Tibial nerve (tissue), 4 donors: ENCODE results near the gene CAVIN4. TPM values are rescaled to one million over a fixed set of nuclear protein-coding genes. Genes with fewer than 3 reads are reported as not detected.

Experiments used
- DNase-seq, 2 donors: peaks; one replicate each; pipeline ENCODE4 v3.0.0-alpha.2; 2019; ENCODE audit warnings: low spot score in 2 of 2
- H3K27ac ChIP-seq, 4 donors: fragments of 200-600 bp; sonication (generic) in 3 of 4; one replicate each; pipeline ENCODE4 v1.5.1; 2017 to 2019; ENCODE audit warnings: mild to moderate bottlenecking in 1 of 4
- H3K27me3 ChIP-seq, 2 donors: fragments of 200-600 bp; sonication (generic) in 1 of 2; one replicate each; pipeline versions ENCODE4 v1.5.1 to v1.6.0; 2017 to 2019
- H3K36me3 ChIP-seq, 3 donors: fragments of 200-600 bp; sonication (generic); one replicate each; pipeline ENCODE4 v1.5.1; 2018 to 2019
- H3K4me1 ChIP-seq, 4 donors: fragments of 200-600 bp; sonication (generic) in 3 of 4; one replicate each; pipeline ENCODE4 v1.5.1; 2017 to 2019
- H3K4me3 ChIP-seq, 4 donors: fragments of 200-600 bp; sonication (generic) in 3 of 4; one replicate each; pipeline ENCODE4 v1.5.1; 2017 to 2019; ENCODE audit warnings: mild to moderate bottlenecking in 1 of 4, moderate library complexity in 1 of 4
- H3K9me3 ChIP-seq, 4 donors: fragments of 200-600 bp; sonication (generic) in 3 of 4; one replicate each; pipeline ENCODE4 v1.5.1; 2017 to 2019
- EP300 ChIP-seq, 2 donors: sonication (generic); formaldehyde crosslinking; IDR thresholded peaks; one replicate each; pipeline ENCODE4 v1.6.1; 2017; ENCODE audit warnings: antibody characterized with exemption in 2 of 2, mild to moderate bottlenecking in 1 of 2
- POLR2A ChIP-seq, 2 donors: fragments of 450-650 bp; IDR thresholded peaks; one replicate each; pipeline ENCODE4 v1.6.1; 2017; ENCODE audit warnings: antibody characterized with exemption in 2 of 2, mild to moderate bottlenecking in 2 of 2, moderate library complexity in 2 of 2
- WGBS, 2 donors: methylation state at CpG; one replicate each; pipeline ENCODE4 v1.1.5; 2018; 5-methylcytosine and 5-hydroxymethylcytosine counted together
- total RNA-seq, 4 donors: library from RNA; depleted of rRNA; stranded (reverse); fragments of >200 nt; gene quantifications; one replicate each; pipeline ENCODE4 v1.1.0, GENCODE V29; 2016
- TF ChIP-seq, protein P1 (sequence below), 5 experiments: fragments of 200-600 bp in 3 of 5; fragments of 450-650 bp in 2 of 5; sonication (generic) in 3 of 5; IDR thresholded peaks; one replicate each; pipeline ENCODE4 v1.5.1; 2016 to 2019; ENCODE audit warnings: antibody characterized with exemption in 5 of 5, mild to moderate bottlenecking in 3 of 5, moderate library complexity in 2 of 5

The CAVIN4 gene, protein sequence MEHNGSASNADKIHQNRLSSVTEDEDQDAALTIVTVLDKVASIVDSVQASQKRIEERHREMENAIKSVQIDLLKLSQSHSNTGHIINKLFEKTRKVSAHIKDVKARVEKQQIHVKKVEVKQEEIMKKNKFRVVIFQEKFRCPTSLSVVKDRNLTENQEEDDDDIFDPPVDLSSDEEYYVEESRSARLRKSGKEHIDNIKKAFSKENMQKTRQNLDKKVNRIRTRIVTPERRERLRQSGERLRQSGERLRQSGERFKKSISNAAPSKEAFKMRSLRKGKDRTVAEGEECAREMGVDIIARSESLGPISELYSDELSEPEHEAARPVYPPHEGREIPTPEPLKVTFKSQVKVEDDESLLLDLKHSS
- total RNA-seq = under 1 TPM in 1 of 4 donors, not detected in 3; 0.39 TPM

DNA sequence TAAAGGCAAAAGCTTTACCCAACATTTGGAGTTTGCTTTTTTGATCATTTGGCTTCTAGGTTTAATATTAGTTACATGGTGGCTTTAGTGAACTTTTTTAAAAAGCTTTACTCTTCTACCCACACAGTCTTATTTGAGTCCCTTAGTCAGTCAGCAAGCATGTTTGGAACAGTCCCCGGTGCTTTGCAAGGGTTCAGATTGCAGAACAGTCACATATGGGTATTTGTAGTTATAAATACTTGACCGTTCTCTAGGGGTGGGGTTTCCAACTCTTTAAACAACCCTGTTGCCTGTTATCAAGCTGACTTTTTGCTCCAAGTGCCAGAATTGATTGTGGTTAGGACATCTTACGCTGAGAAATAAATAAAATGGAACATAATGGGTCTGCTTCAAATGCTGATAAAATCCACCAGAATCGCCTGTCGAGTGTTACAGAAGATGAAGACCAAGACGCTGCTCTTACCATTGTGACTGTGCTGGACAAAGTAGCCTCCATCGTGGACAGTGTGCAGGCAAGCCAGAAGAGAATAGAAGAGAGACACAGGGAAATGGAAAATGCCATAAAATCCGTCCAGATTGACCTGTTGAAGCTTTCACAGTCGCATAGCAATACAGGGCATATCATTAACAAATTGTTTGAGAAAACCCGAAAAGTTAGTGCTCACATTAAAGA is at the start of gene CAVIN4:
Gene CAVIN4, plus strand, starts transcription at position 304 of the 673 bp plus-strand sequence. Its CDS starts 65 bp downstream, at position 369.
- DNase-seq = no peak
- WGBS, 2 donors = 91 to 92% methylated on average over 10 of the region's 10 CpGs
- Histone ChIP-seq H3K4me3 (no peak within 1 kb of the TSS), H3K36me3 (no peaks in the 10 kb centered on the region), H3K27me3 (no peaks in the 10 kb centered on the region), H3K4me1 (no peaks in the 10 kb centered on the region), H3K9me3 (no peaks in the 10 kb centered on the region), H3K27ac (no peak within 1 kb of the TSS)
- TF ChIP-seq, protein P1, sequence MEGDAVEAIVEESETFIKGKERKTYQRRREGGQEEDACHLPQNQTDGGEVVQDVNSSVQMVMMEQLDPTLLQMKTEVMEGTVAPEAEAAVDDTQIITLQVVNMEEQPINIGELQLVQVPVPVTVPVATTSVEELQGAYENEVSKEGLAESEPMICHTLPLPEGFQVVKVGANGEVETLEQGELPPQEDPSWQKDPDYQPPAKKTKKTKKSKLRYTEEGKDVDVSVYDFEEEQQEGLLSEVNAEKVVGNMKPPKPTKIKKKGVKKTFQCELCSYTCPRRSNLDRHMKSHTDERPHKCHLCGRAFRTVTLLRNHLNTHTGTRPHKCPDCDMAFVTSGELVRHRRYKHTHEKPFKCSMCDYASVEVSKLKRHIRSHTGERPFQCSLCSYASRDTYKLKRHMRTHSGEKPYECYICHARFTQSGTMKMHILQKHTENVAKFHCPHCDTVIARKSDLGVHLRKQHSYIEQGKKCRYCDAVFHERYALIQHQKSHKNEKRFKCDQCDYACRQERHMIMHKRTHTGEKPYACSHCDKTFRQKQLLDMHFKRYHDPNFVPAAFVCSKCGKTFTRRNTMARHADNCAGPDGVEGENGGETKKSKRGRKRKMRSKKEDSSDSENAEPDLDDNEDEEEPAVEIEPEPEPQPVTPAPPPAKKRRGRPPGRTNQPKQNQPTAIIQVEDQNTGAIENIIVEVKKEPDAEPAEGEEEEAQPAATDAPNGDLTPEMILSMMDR (IDR thresholded peaks at IDR 0.05) = no peak
- TF ChIP-seq POLR2A (IDR thresholded peaks at IDR 0.05) (no peak), EP300 (IDR thresholded peaks at IDR 0.05) (no peak)

DNA sequence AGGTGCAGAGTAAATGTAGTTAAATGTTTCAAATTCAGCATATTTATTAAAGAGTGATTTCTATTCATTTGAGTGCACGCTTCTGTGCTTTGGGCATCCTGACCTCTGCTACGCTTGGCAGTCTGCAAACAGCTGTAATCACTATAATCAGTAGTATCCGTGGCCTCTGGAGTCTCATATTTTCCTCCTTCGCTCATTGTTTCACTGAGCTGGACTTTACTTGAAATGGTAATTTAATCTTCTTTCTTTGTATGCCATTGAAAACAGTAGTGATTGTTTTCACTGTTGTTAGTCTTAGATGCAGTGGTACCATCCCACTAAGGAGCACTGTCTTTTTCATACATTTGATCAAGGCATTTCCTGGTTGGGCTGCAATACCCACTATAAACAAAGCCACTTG is 43.5 kb upstream of the CAVIN4 start:
- Histone ChIP-seq H3K9me3 (no peaks in the 10 kb centered on the region), H3K36me3 (peaks cover 0 to 5% (median 0%) of the 10 kb centered on the region in 3 donors), H3K27ac (no peak overlapping the region), H3K4me1 (peaks cover 0 to 9% (median 0%) of the 10 kb centered on the region in 4 donors), H3K27me3 (no peaks in the 10 kb centered on the region), H3K4me3 (no peak overlapping the region)
- TF ChIP-seq, protein P1 (IDR thresholded peaks at IDR 0.05) = no peak
- no peak for TF ChIP-seq POLR2A (IDR thresholded peaks at IDR 0.05)
- no peak for TF ChIP-seq EP300 (IDR thresholded peaks at IDR 0.05)
- DNase-seq = no peak
- WGBS, 2 donors = 27 to 31% methylated on average over 4 of the region's 4 CpGs

DNA sequence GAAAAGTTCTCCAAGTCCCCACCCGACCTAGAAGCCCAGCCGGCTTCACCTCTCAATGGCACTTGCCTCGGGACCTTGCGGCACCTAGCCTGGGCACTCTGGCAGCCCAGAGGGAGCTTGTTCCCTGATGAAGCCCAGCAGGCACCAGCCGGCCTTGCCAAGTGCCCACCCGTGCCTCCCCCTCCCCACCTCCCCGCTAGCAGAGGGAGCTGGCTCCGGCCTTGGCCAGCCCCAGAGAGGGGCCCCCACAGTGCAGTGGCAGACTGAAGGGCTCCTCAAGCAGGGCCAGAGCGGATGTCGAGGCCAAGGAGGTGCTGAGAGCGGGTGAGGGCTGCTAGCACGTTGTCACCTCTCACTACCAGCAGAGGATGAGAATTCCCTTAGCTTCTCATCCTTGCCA is 37.6 kb upstream of the CAVIN4 start:
- Histone ChIP-seq H3K9me3 (peaks cover 0 to 7% (median 0%) of the 10 kb centered on the region in 4 donors), H3K36me3 (peaks cover 0 to 26% (median 0%) of the 10 kb centered on the region in 3 donors), H3K4me1 (no peaks in the 10 kb centered on the region), H3K27ac (no peak overlapping the region), H3K27me3 (no peaks in the 10 kb centered on the region), H3K4me3 (no peak overlapping the region)
- TF ChIP-seq, protein P1 (IDR thresholded peaks at IDR 0.05) = no peak
- TF ChIP-seq EP300 (IDR thresholded peaks at IDR 0.05) (no peak), POLR2A (IDR thresholded peaks at IDR 0.05) (no peak)
- DNase-seq = no peak
- WGBS, 2 donors = 93 to 96% methylated on average over 12 of the region's 12 CpGs

DNA sequence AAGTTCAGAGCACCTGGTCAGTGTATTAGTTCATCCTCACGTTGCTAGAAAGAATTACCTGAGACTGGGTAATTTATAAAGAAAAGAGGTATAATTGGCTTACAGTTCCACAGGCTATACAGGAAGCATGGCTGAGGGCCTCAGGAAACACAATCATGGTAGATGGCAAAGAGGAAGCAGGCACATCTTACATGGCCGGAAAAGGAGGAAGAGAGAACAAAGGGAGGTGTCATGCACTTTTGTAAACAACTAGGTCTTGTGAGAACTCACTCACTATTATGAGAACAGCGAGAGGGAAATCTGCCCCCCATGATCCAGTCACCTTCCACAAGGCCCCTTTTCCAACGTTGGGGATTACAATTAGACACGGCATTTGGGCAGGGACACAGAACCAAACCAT is 28.8 kb upstream of the CAVIN4 start:
- DNase-seq = no peak
- Histone ChIP-seq H3K27ac (no peak overlapping the region), H3K27me3 (no peaks in the 10 kb centered on the region), H3K4me1 (no peaks in the 10 kb centered on the region), H3K36me3 (peaks cover 0 to 13% (median 0%) of the 10 kb centered on the region in 3 donors), H3K4me3 (no peak overlapping the region), H3K9me3 (peaks cover 0 to 9% (median 0%) of the 10 kb centered on the region in 4 donors)
- WGBS, 2 donors = 80% methylated on average over 5 of the region's 5 CpGs
- no peak for TF ChIP-seq POLR2A (IDR thresholded peaks at IDR 0.05)
- TF ChIP-seq, protein P1 (IDR thresholded peaks at IDR 0.05) = no peak
- no peak for TF ChIP-seq EP300 (IDR thresholded peaks at IDR 0.05)

DNA sequence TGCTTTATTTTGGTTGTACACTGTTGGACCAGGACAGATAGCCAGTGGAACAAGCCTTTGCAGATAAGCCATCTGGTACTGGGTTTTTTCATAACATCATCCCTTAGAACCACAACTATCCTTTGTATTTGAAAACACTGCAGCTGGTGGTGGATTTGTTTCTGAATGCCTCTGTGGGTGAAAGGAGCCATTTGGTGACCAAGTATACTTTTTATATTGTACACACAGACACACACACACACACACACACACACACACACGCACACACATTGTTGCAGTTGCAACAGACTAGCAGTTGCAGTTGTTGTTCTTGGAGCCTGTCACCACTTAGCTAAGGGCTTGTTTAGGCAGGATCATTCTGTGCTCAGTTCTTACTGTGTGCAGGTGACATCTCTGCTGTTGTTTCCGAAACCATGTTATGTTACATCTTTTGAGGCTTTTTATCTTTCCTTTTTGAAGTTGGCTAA is 22.9 kb upstream of the CAVIN4 start:
- no peak for TF ChIP-seq POLR2A (IDR thresholded peaks at IDR 0.05)
- Histone ChIP-seq H3K27me3 (no peaks in the 10 kb centered on the region), H3K27ac (no peak overlapping the region), H3K4me3 (no peak overlapping the region), H3K36me3 (no peaks in the 10 kb centered on the region), H3K9me3 (no peaks in the 10 kb centered on the region), H3K4me1 (no peaks in the 10 kb centered on the region)
- 80 to 89% methylated on average over 2 of the region's 2 CpGs for WGBS, 2 donors
- DNase-seq = no peak
